HepG2 (cell line): ENCODE data around the gene ZNF865. TPM values are rescaled to one million over a fixed set of nuclear protein-coding genes. Genes with fewer than 3 reads are reported as not detected.

ENCODE experiments used
- ETS1 ChIP-seq: sonication (generic); formaldehyde crosslinking; IDR thresholded peaks from 2 replicates; pipeline ENCODE4 v1.4.0; 2020; ENCODE audit warnings: missing genetic modification reagents
- GATAD1 ChIP-seq: IDR thresholded peaks from 2 replicates; pipeline ENCODE4 v1.6.1; 2016; ENCODE audit warnings: missing genetic modification reagents, missing compliant biosample characterization
- IRF9 ChIP-seq: sonication (generic); formaldehyde crosslinking; IDR thresholded peaks from 2 replicates; pipeline ENCODE4 v1.8.0; 2022; ENCODE audit warnings: missing genetic modification reagents, mild to moderate bottlenecking, borderline replicate concordance
- KIAA2018 ChIP-seq: sonication (generic); formaldehyde crosslinking; IDR thresholded peaks from 2 replicates; pipeline ENCODE4 v1.5.0; 2020; ENCODE audit warnings: mild to moderate bottlenecking, missing genetic modification reagents, borderline replicate concordance
- MYPOP ChIP-seq: sonication (generic); formaldehyde crosslinking; IDR thresholded peaks from 2 replicates; pipeline ENCODE4 v1.8.1; 2023; ENCODE audit warnings: mild to moderate bottlenecking, moderate library complexity, missing genetic modification reagents
- PHF5A ChIP-seq: IDR thresholded peaks from one replicate; pipeline ENCODE4 v1.6.1; 2018; ENCODE audit warnings: low read depth, missing genetic modification reagents; ENCODE audit not compliant: unreplicated experiment
- POLR2AphosphoS5 ChIP-seq: IDR thresholded peaks from 2 replicates; pipeline ENCODE4 v1.6.1; 2012; ENCODE audit warnings: low read depth, low read length
- SMAD3 ChIP-seq: sonication (generic); formaldehyde crosslinking; IDR thresholded peaks from 2 replicates; pipeline ENCODE4 v1.4.0; 2020; ENCODE audit warnings: missing genetic modification reagents
- YY1 ChIP-seq: IDR thresholded peaks from 2 replicates; pipeline ENCODE4 v1.6.1; 2011; ENCODE audit warnings: low read length, low read depth, moderate library complexity, mild to moderate bottlenecking; ENCODE audit not compliant: insufficient read depth, insufficient replicate concordance
- ZBTB7B ChIP-seq: sonication (generic); formaldehyde crosslinking; IDR thresholded peaks from 2 replicates; pipeline ENCODE4 v1.4.0; 2020; ENCODE audit warnings: missing genetic modification reagents
- ZNF281 ChIP-seq: sonication (generic); formaldehyde crosslinking; IDR thresholded peaks from 2 replicates; pipeline ENCODE4 v1.4.0; 2020; ENCODE audit warnings: missing genetic modification reagents, borderline replicate concordance
- ZNF3 ChIP-seq: IDR thresholded peaks from 2 replicates; pipeline ENCODE4 v1.7.0; 2017; ENCODE audit warnings: inconsistent platforms
- ZNF703 ChIP-seq: sonication (generic); formaldehyde crosslinking; IDR thresholded peaks from 2 replicates; pipeline ENCODE4 v1.5.1; 2020; ENCODE audit warnings: missing genetic modification reagents, mild to moderate bottlenecking, moderate library complexity, borderline replicate concordance
- polyA plus RNA-seq, 8 experiments: library from polyadenylated mRNA; depleted of rRNA in 3 of 8; stranded (reverse) in 7 of 8; unstranded in 1 of 8; fragments of >200 nt; fragmentation: Illumina TruSeq in 4 of 8; extraction: Trizol in 4 of 8; gene quantifications; 2 replicates each; pipeline versions ENCODE4 v1.2.1 to v1.2.3, GENCODE V29; 2011 to 2016; ENCODE audit warnings: low read depth in 4 of 8, missing spikeins in 1 of 8, mixed read lengths in 1 of 8; ENCODE audit not compliant: insufficient read depth in 1 of 8
- total RNA-seq, 5 experiments: library from RNA; depleted of rRNA; stranded (reverse); fragments of >200 nt; fragmentation: Illumina TruSeq; extraction: Trizol; gene quantifications; 2 replicates each; pipeline ENCODE4 v1.2.3, GENCODE V29; 2016; ENCODE audit warnings: low read depth in 1 of 5

The ZNF865 gene
- total and polyA plus RNA-seq, 2 of the 13 experiments (the other 11 are each of a cell fraction or from before 2014, with no cell fraction given), result 0.93 to 1.0 TPM

- TF ChIP-seq ZNF281 (CRISPR knock-in tag), result peak; percentile 75; the same call in 1 of the 2 replicates
- 0 out of 2 replicates have a peak, but pooled peaks have one; percentile 15 for TF ChIP-seq ZBTB7B (CRISPR knock-in tag)
- peak; percentile 73 for TF ChIP-seq YY1
- TF ChIP-seq MYPOP (CRISPR knock-in tag), result no peak
- 0 out of 2 replicates have a peak, but pooled peaks have one; percentile 11 for TF ChIP-seq SMAD3
- peak; percentile 36 for TF ChIP-seq PHF5A
- TF ChIP-seq ZNF703 (CRISPR knock-in tag), result no peak
- 0 out of 2 replicates have a peak, but pooled peaks have one; percentile 34 for TF ChIP-seq ETS1
- TF ChIP-seq GATAD1, result peak; percentile 90
- TF ChIP-seq KIAA2018 (CRISPR knock-in tag), result no peak
- TF ChIP-seq POLR2AphosphoS5, result peak; percentile 33; the same call in 1 of the 2 replicates
- no peak for TF ChIP-seq ZNF3 (CRISPR knock-in tag)
- TF ChIP-seq IRF9 (CRISPR knock-in tag), result no peak
Observed at GRCh38 chr19:55580628-55581144, 24.8 kb upstream of the ZNF865 start, which contains the start of gene ZNF579 (continued).
